GM20431 (cell line): Measurements from ENCODE around the gene NLRC5.

Experiments
- in situ Hi-C: fragments of 300-500 bp; cut with MseI, MboI; formaldehyde crosslinking; loops from one replicate; pipeline ENCODE4 v1.15.0; 2020; ENCODE audit warnings: low sequenced_read_pairs; ENCODE audit not compliant: unreplicated experiment

Gene NLRC5

GRCh38 chr16:57111420-57111819 lies 122.1 kb downstream of the NLRC5 start:
- in situ Hi-C loops = no loop called here

- in situ Hi-C loops = no loop called here
These were observed 123.2 kb downstream of the NLRC5 start for GRCh38 chr16:57112403-57113041.

- in situ Hi-C loops = no loop called here
These were observed 123.7 kb downstream of the NLRC5 start for GRCh38 chr16:57113042-57113453.

- in situ Hi-C loops = no loop called here
These were observed 124.3 kb downstream of the NLRC5 start for GRCh38 chr16:57113664-57114063.

GRCh38 chr16:57115168-57115513 lies 125.8 kb downstream of the NLRC5 start:
- in situ Hi-C loops = no loop called here

- in situ Hi-C loops = no loop called here
These were observed 126.3 kb downstream of the NLRC5 start for GRCh38 chr16:57115514-57116182.

GRCh38 chr16:57118461-57119084 lies 129.2 kb downstream of the NLRC5 start:
- in situ Hi-C loops = no loop called here

- in situ Hi-C loops = no loop called here
These were observed 134.0 kb downstream of the NLRC5 start for GRCh38 chr16:57123216-57123973.

GRCh38 chr16:57123974-57124674 lies 134.8 kb downstream of the NLRC5 start:
- in situ Hi-C loops = no loop called here

- in situ Hi-C loops = no loop called here
These were observed 136.0 kb downstream of the NLRC5 start for GRCh38 chr16:57125376-57125775.

- in situ Hi-C loops = no loop called here
These were observed 136.6 kb downstream of the NLRC5 start for GRCh38 chr16:57125969-57126368.

- in situ Hi-C loops = no loop called here
These were observed 137.1 kb downstream of the NLRC5 start for GRCh38 chr16:57126411-57126810.

GRCh38 chr16:57127037-57127763 lies 137.8 kb downstream of the NLRC5 start:
- in situ Hi-C loops = no loop called here

- in situ Hi-C loops = no loop called here
These were observed 138.5 kb downstream of the NLRC5 start for GRCh38 chr16:57127836-57128235.

GRCh38 chr16:57128771-57129389 lies 139.5 kb downstream of the NLRC5 start:
- in situ Hi-C loops = no loop called here

- in situ Hi-C loops = no loop called here
These were observed 141.6 kb downstream of the NLRC5 start for GRCh38 chr16:57130950-57131321.

- in situ Hi-C loops = no loop called here
These were observed 142.1 kb downstream of the NLRC5 start for GRCh38 chr16:57131351-57131970.

GRCh38 chr16:57132470-57132869 lies 143.1 kb downstream of the NLRC5 start:
- in situ Hi-C loops = no loop called here

GRCh38 chr16:57133031-57133430 lies 143.7 kb downstream of the NLRC5 start:
- in situ Hi-C loops = no loop called here
